OCI-LY7 (cell line): ENCODE data around the gene SMIM12. TPM values are rescaled to one million over a fixed set of nuclear protein-coding genes. Genes with fewer than 3 reads are reported as not detected.

Source experiments
- BruUV-seq: library from RNA; stranded (reverse); fragments of 400-500 nt; replicated peaks from 2 replicates; lab custom pipeline; 2021; lab: Mats Ljungman, UMichigan
- CTCF ChIA-PET: fragments of 300-600 bp; sonication (Branson Sonifier 250); formaldehyde crosslinking; loops from one replicate; lab custom pipeline; 2022; ENCODE audit warnings: antibody characterized with exemption; ENCODE audit not compliant: unreplicated experiment; lab: Charles Lee
- POLR2A ChIA-PET: fragments of 300-600 bp; sonication (Branson Sonifier 250); formaldehyde crosslinking; loops from one replicate; lab custom pipeline; 2022; ENCODE audit warnings: antibody characterized with exemption; lab: Charles Lee
- DNase-seq: peaks from one replicate; pipeline ENCODE4 v3.0.0-alpha.2; 2015; ENCODE audit warnings: low spot score
- H2AFZ ChIP-seq: fragments of 200-600 bp; sonication (generic), shearing (Covaris generic); 2 replicates; pipeline ENCODE4 v1.6.1; 2014; ENCODE audit warnings: mild to moderate bottlenecking, antibody characterized with exemption, low read length, moderate library complexity
- H3K27ac ChIP-seq: fragments of 200-600 bp; sonication (generic); 2 replicates; pipeline ENCODE4 v1.5.1; 2014; ENCODE audit warnings: mixed run types, low read depth, mild to moderate bottlenecking, moderate library complexity, low read length, inconsistent platforms; ENCODE audit not compliant: poor library complexity, severe bottlenecking
- H3K36me3 ChIP-seq: fragments of 200-600 bp; sonication (generic); 2 replicates; pipeline ENCODE4 v1.6.1; 2014; ENCODE audit warnings: mild to moderate bottlenecking, antibody characterized with exemption, low read length, moderate library complexity, mixed read lengths; ENCODE audit not compliant: insufficient read depth
- H3K4me1 ChIP-seq: fragments of 200-600 bp; sonication (generic); 2 replicates; pipeline ENCODE4 v1.5.1; 2014; ENCODE audit warnings: mild to moderate bottlenecking, low read length; ENCODE audit not compliant: insufficient read depth, poor library complexity, severe bottlenecking
- H3K4me2 ChIP-seq: fragments of 200-600 bp; sonication (generic); 2 replicates; pipeline ENCODE4 v1.6.1; 2014; ENCODE audit warnings: mild to moderate bottlenecking, low read length
- H3K4me3 ChIP-seq: fragments of 200-600 bp; sonication (generic); 2 replicates; pipeline ENCODE4 v1.5.1; 2014; ENCODE audit warnings: mild to moderate bottlenecking, low read depth, low read length; ENCODE audit not compliant: poor library complexity, severe bottlenecking
- H3K79me2 ChIP-seq: fragments of 200-600 bp; sonication (generic); 2 replicates; pipeline ENCODE4 v1.6.1; 2016; ENCODE audit warnings: low read depth, mild to moderate bottlenecking, low read length, moderate library complexity, mixed read lengths; ENCODE audit not compliant: insufficient read depth
- H3K9me2 ChIP-seq: fragments of 200-600 bp; sonication (generic); 2 replicates; pipeline ENCODE4 v1.6.1; 2016; ENCODE audit warnings: mild to moderate bottlenecking, low read length, mixed read lengths; ENCODE audit not compliant: insufficient read depth
- H3K9me3 ChIP-seq: fragments of 200-600 bp; sonication (generic); 2 replicates; pipeline ENCODE4 v1.6.1; 2014; ENCODE audit warnings: mild to moderate bottlenecking, mixed run types, low read length, mixed read lengths
- H4K20me1 ChIP-seq: fragments of 200-600 bp; sonication (generic); 2 replicates; pipeline ENCODE4 v1.6.1; 2014; ENCODE audit warnings: mild to moderate bottlenecking, antibody characterized with exemption, low read length, moderate library complexity, mixed read lengths; ENCODE audit not compliant: insufficient read depth
- EZH2phosphoT487 ChIP-seq: fragments of 200-600 bp; sonication (generic); IDR thresholded peaks from 2 replicates; pipeline ENCODE4 v1.6.1; 2018; ENCODE audit warnings: low read depth, borderline replicate concordance, mild to moderate bottlenecking, mixed run types, antibody characterized with exemption, low read length, moderate library complexity, mixed read lengths
- intact Hi-C: fragments of 100-400 bp; cut with micrococcal nuclease; formaldehyde crosslinking; loops from one replicate; pipeline ENCODE4 v1.10.0; 2022; ENCODE audit not compliant: unreplicated experiment
- total RNA-seq, 2 experiments: library from RNA; depleted of rRNA in 1 of 2; stranded (reverse); fragments of >200 nt in 1 of 2; shearing (Covaris generic) in 1 of 2; gene quantifications; 2 replicates each; pipeline ENCODE4 v1.2.3, GENCODE V29; 2014 to 2022
- TF ChIP-seq, protein P1 (sequence below): fragments of 200-600 bp; sonication (generic); conservative IDR thresholded peaks from 2 replicates; pipeline ENCODE4 v1.5.1; 2014; ENCODE audit warnings: mild to moderate bottlenecking, antibody characterized with exemption, low read length, moderate library complexity, mixed read lengths

SMIM12 gene
- total RNA-seq, 2 experiments from 2014 or later = 36.3 to 41.2 TPM

DNA sequence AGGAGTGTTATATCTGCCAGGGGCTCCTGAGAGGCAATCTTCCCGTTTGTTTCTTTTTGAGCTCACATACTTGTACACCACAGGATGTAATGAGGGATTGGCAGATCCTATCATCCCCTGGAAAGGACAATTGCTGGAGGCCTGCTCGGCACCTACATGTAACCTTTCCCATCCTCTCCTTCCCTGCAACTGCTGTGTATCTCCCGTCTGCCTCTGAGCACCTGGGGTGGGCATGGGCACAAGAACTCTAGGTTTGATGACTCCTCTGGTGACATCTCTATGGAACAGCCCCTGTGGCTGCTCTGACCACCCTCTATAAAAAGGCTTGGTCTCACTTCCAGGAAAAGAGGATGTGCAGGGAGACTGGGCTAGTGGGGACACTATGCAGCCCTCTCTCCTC, 25.0 kb upstream of the SMIM12 start:
- CTCF ChIA-PET = no interaction called here
- no peak for DNase-seq
- H4K20me1 ChIP-seq = no peaks in the 10 kb centered on the region
- H3K36me3 ChIP-seq = no peaks in the 10 kb centered on the region
- H2AFZ ChIP-seq = no peak overlapping the region
- no peak overlapping the region for H3K4me2 ChIP-seq
- intact Hi-C loops = no loop called here
- H3K4me3 ChIP-seq = no peak overlapping the region
- 0 out of 2 replicates have a peak, but pooled peaks cover 5% of the 10 kb centered on the region for H3K9me3 ChIP-seq
- no peaks in the 10 kb centered on the region for H3K4me1 ChIP-seq
- POLR2A ChIA-PET = no interaction called here
- no peak overlapping the region for H3K27ac ChIP-seq
- TF ChIP-seq EZH2phosphoT487 = no peak
- TF ChIP-seq, protein P1, sequence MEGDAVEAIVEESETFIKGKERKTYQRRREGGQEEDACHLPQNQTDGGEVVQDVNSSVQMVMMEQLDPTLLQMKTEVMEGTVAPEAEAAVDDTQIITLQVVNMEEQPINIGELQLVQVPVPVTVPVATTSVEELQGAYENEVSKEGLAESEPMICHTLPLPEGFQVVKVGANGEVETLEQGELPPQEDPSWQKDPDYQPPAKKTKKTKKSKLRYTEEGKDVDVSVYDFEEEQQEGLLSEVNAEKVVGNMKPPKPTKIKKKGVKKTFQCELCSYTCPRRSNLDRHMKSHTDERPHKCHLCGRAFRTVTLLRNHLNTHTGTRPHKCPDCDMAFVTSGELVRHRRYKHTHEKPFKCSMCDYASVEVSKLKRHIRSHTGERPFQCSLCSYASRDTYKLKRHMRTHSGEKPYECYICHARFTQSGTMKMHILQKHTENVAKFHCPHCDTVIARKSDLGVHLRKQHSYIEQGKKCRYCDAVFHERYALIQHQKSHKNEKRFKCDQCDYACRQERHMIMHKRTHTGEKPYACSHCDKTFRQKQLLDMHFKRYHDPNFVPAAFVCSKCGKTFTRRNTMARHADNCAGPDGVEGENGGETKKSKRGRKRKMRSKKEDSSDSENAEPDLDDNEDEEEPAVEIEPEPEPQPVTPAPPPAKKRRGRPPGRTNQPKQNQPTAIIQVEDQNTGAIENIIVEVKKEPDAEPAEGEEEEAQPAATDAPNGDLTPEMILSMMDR = no peak
- H3K79me2 ChIP-seq = no peaks in the 10 kb centered on the region
- no TSS peak for BruUV-seq
- H3K9me2 ChIP-seq = no peaks in the 10 kb centered on the region

DNA sequence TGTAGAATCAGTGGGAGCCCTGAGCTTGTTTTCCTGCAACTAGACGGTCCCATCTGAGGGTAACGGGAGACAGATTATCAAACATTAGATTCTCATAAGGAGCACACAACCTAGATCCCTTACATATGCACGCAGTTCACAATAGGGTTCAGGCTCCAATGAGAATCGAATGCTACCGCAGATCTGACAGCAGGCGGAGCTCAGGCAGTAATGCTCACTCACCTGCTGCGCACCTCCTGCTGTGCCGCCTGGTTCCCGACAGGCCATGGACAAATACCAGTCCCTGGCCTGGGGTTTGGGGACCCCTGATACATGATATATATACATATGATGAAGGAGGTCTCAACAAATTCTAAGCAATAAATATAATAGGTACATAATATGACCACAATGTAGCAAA, 19.7 kb upstream of the SMIM12 start:
- TF ChIP-seq, protein P1 = no peak
- no peak for TF ChIP-seq EZH2phosphoT487
- H3K4me1 ChIP-seq = no peaks in the 10 kb centered on the region
- H3K27ac ChIP-seq = no peak overlapping the region
- CTCF ChIA-PET = no interaction called here
- H3K9me2 ChIP-seq = no peaks in the 10 kb centered on the region
- no peaks in the 10 kb centered on the region for H4K20me1 ChIP-seq
- no peak overlapping the region for H3K4me2 ChIP-seq
- POLR2A ChIA-PET = interaction anchor here (0.6 kb wide), 1 partner anchor 234 kb away, joined by 3 read pairs; no protein-coding TSS in a partner anchor
- no peaks in the 10 kb centered on the region for H3K79me2 ChIP-seq
- DNase-seq = no peak
- no peak overlapping the region for H2AFZ ChIP-seq
- H3K4me3 ChIP-seq = no peak overlapping the region
- BruUV-seq = no TSS peak
- H3K9me3 ChIP-seq = 0 out of 2 replicates have a peak, but pooled peaks cover 5% of the 10 kb centered on the region
- H3K36me3 ChIP-seq = no peaks in the 10 kb centered on the region
- intact Hi-C loops = no loop called here

DNA sequence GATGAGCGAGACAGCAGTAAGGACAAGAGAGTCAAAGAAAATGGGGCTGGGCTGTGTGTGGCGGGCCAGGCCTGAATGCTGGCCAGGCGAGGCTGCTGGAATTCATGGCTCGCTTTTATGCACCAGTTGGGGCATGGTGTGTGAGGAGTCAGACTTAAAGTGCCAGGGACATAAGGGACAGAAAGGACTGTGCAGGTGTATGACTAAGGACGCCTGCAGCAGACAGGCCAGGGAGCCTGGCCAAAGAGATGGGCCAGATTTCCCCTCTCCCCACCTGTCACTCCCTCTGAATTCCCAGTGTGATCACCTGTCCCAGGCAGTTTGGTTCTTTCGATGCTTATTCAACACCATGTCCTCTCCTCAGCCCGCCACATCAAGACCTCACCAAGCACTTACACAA, 16.9 kb upstream of the SMIM12 start:
- ChIA-PET POLR2A (no interaction called here), CTCF (no interaction called here)
- TF ChIP-seq, protein P1 = no peak
- no peak for TF ChIP-seq EZH2phosphoT487
- Histone ChIP-seq H3K79me2 (no peaks in the 10 kb centered on the region), H3K9me3 (0 out of 2 replicates have a peak, but pooled peaks cover 3% of the 10 kb centered on the region), H3K36me3 (no peaks in the 10 kb centered on the region), H3K9me2 (no peaks in the 10 kb centered on the region), H3K27ac (no peak overlapping the region), H3K4me2 (no peak overlapping the region), H4K20me1 (no peaks in the 10 kb centered on the region), H2AFZ (no peak overlapping the region), H3K4me1 (no peaks in the 10 kb centered on the region), H3K4me3 (no peak overlapping the region)
- no peak for DNase-seq
- BruUV-seq = no TSS peak
- intact Hi-C loops = no loop called here
